SK-N-SH (cell line): ENCODE results near the gene MEIOC. TPM values are rescaled to one million over a fixed set of nuclear protein-coding genes. Genes with fewer than 3 reads are reported as not detected.

Experiments used
- CTCF ChIA-PET: fragments of 300-600, 350-600 bp; formaldehyde crosslinking; extraction: SDS; loops from one replicate; lab custom pipeline; 2021; lab: Yijun Ruan, JAX
- POLR2A ChIA-PET: fragments of 350-600 bp; sonication (Branson Sonifier 250); formaldehyde crosslinking; extraction: SDS; loops from one replicate; lab custom pipeline; 2020; ENCODE audit warnings: antibody characterized with exemption, inconsistent platforms; lab: Yijun Ruan, JAX
- DNase-seq: peaks from one replicate; pipeline ENCODE4 v3.0.0; 2012
- H2AFZ ChIP-seq: fragments of 200-600 bp; sonication (generic); 2 replicates; pipeline ENCODE4 v1.8.1; 2016; ENCODE audit warnings: antibody characterized with exemption, mild to moderate bottlenecking, low read depth
- H3F3A ChIP-seq: fragments of 200-600 bp; sonication (generic); replicated peaks from 2 replicates; pipeline ENCODE3; 2016; ENCODE audit warnings: antibody characterized with exemption, mild to moderate bottlenecking; ENCODE audit not compliant: insufficient read depth
- H3K27ac ChIP-seq, 2 experiments: fragments of 200-500 bp in 1 of 2; fragments of 200-600 bp in 1 of 2; sonication (Bioruptor generic) in 1 of 2; sonication (generic), shearing (Covaris generic) in 1 of 2; 2 replicates each; pipeline versions ENCODE4 v1.5.1 to v1.6.1; 2014 to 2016; ENCODE audit warnings: low read depth in 2 of 2, inconsistent platforms in 1 of 2, low read length in 1 of 2, mild to moderate bottlenecking in 1 of 2, mixed read lengths in 1 of 2
- H3K27me3 ChIP-seq: fragments of 200-600 bp; sonication (generic), shearing (Covaris generic); 2 replicates; pipeline ENCODE4 v1.6.1; 2016; ENCODE audit warnings: mixed run types; ENCODE audit not compliant: insufficient read depth
- H3K36me3 ChIP-seq, 2 experiments: fragments of 200-500 bp in 1 of 2; fragments of 200-600 bp in 1 of 2; sonication (Bioruptor generic) in 1 of 2; sonication (generic) in 1 of 2; replicated peaks in 1 of 2; 2 replicates each; pipeline versions ENCODE3 to v1.5.1; 2014 to 2016; ENCODE audit warnings: low read length in 1 of 2, mild to moderate bottlenecking in 1 of 2; ENCODE audit not compliant: insufficient read depth in 2 of 2, control insufficient read depth in 1 of 2
- H3K4me1 ChIP-seq, 2 experiments: fragments of 200-500 bp in 1 of 2; fragments of 200-600 bp in 1 of 2; sonication (Bioruptor generic) in 1 of 2; sonication (generic), shearing (Covaris generic) in 1 of 2; 2 replicates each; pipeline versions ENCODE4 v1.5.1 to v1.6.1; 2014 to 2016; ENCODE audit warnings: low read depth in 1 of 2, low read length in 1 of 2, mixed run types in 1 of 2; ENCODE audit not compliant: insufficient read depth in 2 of 2, control insufficient read depth in 1 of 2
- H3K4me2 ChIP-seq: fragments of 200-600 bp; sonication (generic), shearing (Covaris generic); 2 replicates; pipeline ENCODE4 v1.6.1; 2017; ENCODE audit warnings: mixed run types
- H3K4me3 ChIP-seq, 2 experiments: fragments of 200-500 bp in 1 of 2; fragments of 200-600 bp in 1 of 2; sonication (Bioruptor generic) in 1 of 2; sonication (generic), shearing (Covaris generic) in 1 of 2; 2 replicates each; pipeline versions ENCODE4 v1.5.1 to v1.8.1; 2014 to 2016; ENCODE audit warnings: low read depth in 2 of 2, inconsistent platforms in 1 of 2, low read length in 1 of 2, mild to moderate bottlenecking in 1 of 2, mixed read lengths in 1 of 2, moderate library complexity in 1 of 2
- H3K79me2 ChIP-seq: fragments of 200-600 bp; sonication (generic); 2 replicates; pipeline ENCODE4 v1.8.1; 2017; ENCODE audit warnings: mild to moderate bottlenecking; ENCODE audit not compliant: insufficient read depth
- H3K9ac ChIP-seq: fragments of 200-600 bp; sonication (generic); 2 replicates; pipeline ENCODE4 v1.6.1; 2017; ENCODE audit warnings: mixed run types
- H3K9me2 ChIP-seq: fragments of 200-600 bp; sonication (generic); 2 replicates; pipeline ENCODE4 v1.6.1; 2017; ENCODE audit warnings: mixed run types
- H3K9me3 ChIP-seq: fragments of 200-600 bp; sonication (generic); 2 replicates; pipeline ENCODE4 v1.6.1; 2017; ENCODE audit warnings: mixed run types, mild to moderate bottlenecking, moderate library complexity
- H4K20me1 ChIP-seq: fragments of 200-600 bp; sonication (generic); 2 replicates; pipeline ENCODE4 v1.6.1; 2017; ENCODE audit warnings: mild to moderate bottlenecking, mixed run types; ENCODE audit not compliant: insufficient read depth
- ELF1 ChIP-seq: IDR thresholded peaks from 2 replicates; pipeline ENCODE4 v1.4.0; 2012
- EP300 ChIP-seq, 2 experiments: IDR thresholded peaks; 2 replicates each; pipeline versions ENCODE4 v1.4.0 to v1.6.1; 2012; ENCODE audit warnings: borderline replicate concordance in 1 of 2, low read depth in 1 of 2, low read length in 1 of 2
- EZH2phosphoT487 ChIP-seq: fragments of 200-600 bp; sonication (generic); IDR thresholded peaks from 2 replicates; pipeline ENCODE4 v1.6.1; 2017; ENCODE audit warnings: low read depth, mixed run types, mild to moderate bottlenecking, antibody characterized with exemption, moderate library complexity, borderline replicate concordance
- FOSL2 ChIP-seq: IDR thresholded peaks from 2 replicates; pipeline ENCODE4 v1.4.0; 2012; ENCODE audit warnings: low read depth, mild to moderate bottlenecking, moderate library complexity, borderline replicate concordance
- FOXM1 ChIP-seq: IDR thresholded peaks from 2 replicates; pipeline ENCODE4 v1.4.0; 2012; ENCODE audit warnings: low read depth, mild to moderate bottlenecking
- GABPA ChIP-seq: IDR thresholded peaks from 2 replicates; pipeline ENCODE4 v1.4.0; 2012; ENCODE audit warnings: low read depth, mild to moderate bottlenecking
- MEF2A ChIP-seq: IDR thresholded peaks from 2 replicates; pipeline ENCODE4 v1.4.0; 2012; ENCODE audit warnings: low read depth, borderline replicate concordance
- NRF1 ChIP-seq: IDR thresholded peaks from 2 replicates; pipeline ENCODE4 v1.6.1; 2012; ENCODE audit warnings: low read depth, mild to moderate bottlenecking, low read length
- PBX3 ChIP-seq: IDR thresholded peaks from 2 replicates; pipeline ENCODE4; 2012
- POLR2AphosphoS5 ChIP-seq: IDR thresholded peaks from 2 replicates; pipeline ENCODE4 v1.6.1; 2012; ENCODE audit warnings: low read depth, low read length
- RAD21 ChIP-seq: IDR thresholded peaks from 2 replicates; pipeline ENCODE4 v1.6.1; 2012; ENCODE audit warnings: mild to moderate bottlenecking, low read length
- RCOR1 ChIP-seq: fragments of 150-350 bp; IDR thresholded peaks from 2 replicates; pipeline ENCODE4 v1.6.1; 2017; ENCODE audit warnings: antibody characterized with exemption, low read length
- RFX5 ChIP-seq: IDR thresholded peaks from 2 replicates; pipeline ENCODE4 v1.6.1; 2012; ENCODE audit warnings: mild to moderate bottlenecking, improper control_type of control experiment, low read length
- SIN3A ChIP-seq: IDR thresholded peaks from 2 replicates; pipeline ENCODE4 v1.6.1; 2012; ENCODE audit warnings: low read depth, mild to moderate bottlenecking, low read length, moderate library complexity, borderline replicate concordance
- SMC3 ChIP-seq: IDR thresholded peaks from 2 replicates; pipeline ENCODE4 v1.6.1; 2012; ENCODE audit warnings: low read depth, low read length, improper control_type of control experiment
- TAF1 ChIP-seq: IDR thresholded peaks from 2 replicates; pipeline ENCODE4 v1.6.1; 2012; ENCODE audit warnings: low read depth, mild to moderate bottlenecking, low read length, moderate library complexity, borderline replicate concordance
- TCF12 ChIP-seq: IDR thresholded peaks from 2 replicates; pipeline ENCODE4 v1.4.0; 2012
- TEAD4 ChIP-seq: IDR thresholded peaks from 2 replicates; pipeline ENCODE4 v1.4.0; 2012; ENCODE audit warnings: mild to moderate bottlenecking, borderline replicate concordance; ENCODE audit not compliant: insufficient read depth
- USF1 ChIP-seq: IDR thresholded peaks from 2 replicates; pipeline ENCODE4 v1.4.0; 2012; ENCODE audit warnings: low read depth, borderline replicate concordance
- USF2 ChIP-seq: fragments of 150-350 bp; IDR thresholded peaks from 2 replicates; pipeline ENCODE4 v1.6.1; 2017; ENCODE audit warnings: antibody characterized with exemption, low read length, low read depth, borderline replicate concordance
- WGBS: methylation state at CpG from one replicate; pipeline ENCODE4 v1.1.6; 2017; ENCODE audit warnings: low lambda C conversion rate; 5-methylcytosine and 5-hydroxymethylcytosine counted together
- polyA plus RNA-seq, 3 experiments: library from polyadenylated mRNA; depleted of rRNA; stranded (reverse); fragments of >200 nt; gene quantifications; 2 replicates each; pipeline ENCODE4 v1.2.3, GENCODE V29; 2012

MEIOC gene
- polyA plus RNA-seq, 1 of the 3 experiments (the other 2 are of a cell fraction): 1.3 TPM

GRCh38 chr17:44647736-44648135 is 8.5 kb upstream of the MEIOC start (continued):
- TF ChIP-seq PBX3 (no peak), GABPA (no peak)

- Histone ChIP-seq H3K9ac (no peak overlapping the region), H3K9me2 (no peaks in the 10 kb centered on the region), H2AFZ (no peak overlapping the region), H3K9me3 (no peaks in the 10 kb centered on the region), H4K20me1 (no peaks in the 10 kb centered on the region), H3K79me2 (no peaks in the 10 kb centered on the region), H3K4me1 (no peaks in the 10 kb centered on the region), H3K4me2 (no peak overlapping the region), H3F3A (no peaks in the 10 kb centered on the region), H3K27ac (no peak overlapping the region), H3K36me3 (no peaks in the 10 kb centered on the region), H3K4me3 (no peak overlapping the region)
- DNase-seq: no peak
- 25% methylated on average over 2 of the region's 2 CpGs for WGBS
- POLR2A ChIA-PET: no interaction called here
- CTCF ChIA-PET: interaction anchor here (1.1 kb wide), 2 partner anchors 11 to 115 kb away, joined by 4 to 5 read pairs; no protein-coding TSS in a partner anchor
- TF ChIP-seq MEF2A: no peak
- no peak for TF ChIP-seq TCF12
- no peak for TF ChIP-seq FOSL2
- no peak for TF ChIP-seq RFX5
- no peak for TF ChIP-seq RAD21
- no peak for TF ChIP-seq EZH2phosphoT487
- TF ChIP-seq, all 33 proteins: peak for 0
- no peaks in the 10 kb centered on the region; the same call in 1 of the 2 replicates for H3K27me3 ChIP-seq
Observed at GRCh38 chr17:44648963-44649362, 7.3 kb upstream of the MEIOC start.

GRCh38 chr17:44651228-44651627 is 5.0 kb upstream of the MEIOC start:
- no peaks in the 10 kb centered on the region for H3F3A ChIP-seq
- no peak for TF ChIP-seq ELF1
- TF ChIP-seq EZH2phosphoT487: no peak
- TF ChIP-seq RFX5: peak; percentile 85
- TF ChIP-seq TEAD4: no peak
- no peaks in the 10 kb centered on the region for H3K9me2 ChIP-seq
- H3K4me2 ChIP-seq: no peak overlapping the region
- no peak overlapping the region for H2AFZ ChIP-seq
- no peaks in the 10 kb centered on the region for H3K9me3 ChIP-seq
- H3K27me3 ChIP-seq: no peaks in the 10 kb centered on the region; the same call in 1 of the 2 replicates
- H3K4me3 ChIP-seq: no peak overlapping the region
- ChIA-PET CTCF (no interaction called here), POLR2A (no interaction called here)
- no peaks in the 10 kb centered on the region for H3K79me2 ChIP-seq
- no peak for DNase-seq
- WGBS: 63% methylated on average over 5 of the region's 5 CpGs
- peaks cover 0 to 6% of the 10 kb centered on the region in 2 experiments; a peak in 1 of 4 replicates for H3K4me1 ChIP-seq
- H3K27ac ChIP-seq: no peak overlapping the region
- H4K20me1 ChIP-seq: no peaks in the 10 kb centered on the region
- no peak overlapping the region for H3K9ac ChIP-seq
- no peaks in the 10 kb centered on the region for H3K36me3 ChIP-seq

- Histone ChIP-seq H3K4me3 (no peak overlapping the region), H3K4me2 (no peak overlapping the region), H3K79me2 (no peaks in the 10 kb centered on the region), H4K20me1 (no peaks in the 10 kb centered on the region), H2AFZ (no peak overlapping the region), H3K4me1 (peaks cover 0 to 6% of the 10 kb centered on the region in 2 experiments; a peak in 1 of 4 replicates), H3K36me3 (no peaks in the 10 kb centered on the region), H3K9me3 (no peaks in the 10 kb centered on the region), H3F3A (no peaks in the 10 kb centered on the region), H3K27ac (no peak overlapping the region), H3K27me3 (no peaks in the 10 kb centered on the region; the same call in 1 of the 2 replicates), H3K9me2 (no peaks in the 10 kb centered on the region), H3K9ac (no peak overlapping the region)
- WGBS: 56% methylated on average over 8 of the region's 8 CpGs
- CTCF ChIA-PET: interaction anchor here (1.1 kb wide), 1 partner anchor 119 kb away, joined by 3 read pairs; no protein-coding TSS in a partner anchor
- POLR2A ChIA-PET: no interaction called here
- DNase-seq: no peak
- TF ChIP-seq POLR2AphosphoS5 (no peak), EP300 (IDR thresholded peaks at IDR 0.05; ENCODE audit: borderline replicate concordance in 1 of 2, low read depth in 1 of 2, low read length in 1 of 2) (no peak), SIN3A (no peak), USF1 (no peak), USF2 (no peak), TCF12 (no peak), ELF1 (no peak), FOSL2 (no peak), NRF1 (no peak), SMC3 (no peak), FOXM1 (no peak), TAF1 (no peak), RCOR1 (no peak)
Observed at GRCh38 chr17:44652727-44653126, 3.5 kb upstream of the MEIOC start.
